HG02885 (cell line): Measurements from ENCODE around the gene DIAPH2.

Source experiments
- ATAC-seq: cut with Tn5 transposase; IDR thresholded peaks from one replicate; pipeline ENCODE4 v1.9.1; 2021; ENCODE audit warnings: mild to moderate bottlenecking; ENCODE audit not compliant: unreplicated experiment, poor library complexity

Gene DIAPH2

DNA sequence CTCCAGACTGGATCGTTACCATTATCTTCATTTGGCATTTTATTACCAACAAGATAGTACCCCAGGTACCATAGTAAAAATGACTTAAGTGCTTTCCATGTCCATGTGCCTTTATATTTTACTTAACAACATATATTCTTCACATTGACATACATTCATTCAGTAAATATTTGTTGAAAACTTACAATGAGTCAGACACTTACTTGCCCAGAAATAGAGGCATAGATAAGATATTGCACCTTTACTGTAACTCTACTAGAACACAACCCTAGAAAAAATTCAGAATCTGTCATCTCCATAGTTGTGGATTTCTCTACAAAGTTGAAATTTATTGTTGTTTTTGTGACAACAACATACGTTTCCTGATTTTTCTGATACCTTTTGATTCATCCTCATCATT is 839.7 kb downstream of the DIAPH2 start:
- no peak for ATAC-seq

DNA sequence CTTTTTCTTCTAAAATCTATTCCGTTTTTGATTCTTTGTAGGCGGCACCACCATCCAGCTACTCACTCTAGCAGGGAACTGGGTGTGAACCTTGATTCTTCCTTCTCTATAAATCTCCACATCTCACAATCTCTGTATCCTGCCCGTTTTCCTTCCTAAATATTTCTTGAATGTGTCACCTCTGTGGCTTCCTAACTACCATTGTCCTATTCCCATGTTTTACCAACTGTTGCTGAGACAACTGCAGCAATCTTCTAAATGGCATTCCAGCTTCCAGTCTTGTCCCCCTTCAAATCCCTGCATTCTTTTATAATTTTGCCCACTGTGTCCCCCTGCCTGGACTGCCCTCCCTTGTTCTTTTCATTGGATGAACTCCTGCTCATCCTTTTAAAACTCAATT is 840.4 kb downstream of the DIAPH2 start:
- no peak for ATAC-seq

- no peak for ATAC-seq
Observed at GRCh38 chrX:97525981-97526380, 841.3 kb downstream of the DIAPH2 start.

DNA sequence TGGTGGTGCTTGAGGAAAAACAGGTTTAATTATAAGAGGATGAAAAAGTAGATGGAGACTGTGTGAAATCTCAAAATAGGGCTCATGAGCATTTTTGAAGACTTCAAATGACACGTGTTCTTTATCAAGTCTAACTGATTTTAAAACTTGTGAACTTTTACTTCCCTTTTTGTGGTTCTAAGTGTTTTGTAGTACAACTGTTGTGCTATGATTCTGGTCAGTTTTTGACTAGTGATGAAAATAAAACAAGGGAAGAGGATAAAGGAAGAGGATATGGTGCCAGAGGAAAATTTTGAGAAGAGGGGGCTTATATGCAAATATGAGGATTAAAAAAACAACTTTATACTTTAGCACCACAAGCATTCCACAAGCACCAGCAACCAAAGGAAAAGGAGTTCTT is 843.1 kb downstream of the DIAPH2 start:
- ATAC-seq = no peak

DNA sequence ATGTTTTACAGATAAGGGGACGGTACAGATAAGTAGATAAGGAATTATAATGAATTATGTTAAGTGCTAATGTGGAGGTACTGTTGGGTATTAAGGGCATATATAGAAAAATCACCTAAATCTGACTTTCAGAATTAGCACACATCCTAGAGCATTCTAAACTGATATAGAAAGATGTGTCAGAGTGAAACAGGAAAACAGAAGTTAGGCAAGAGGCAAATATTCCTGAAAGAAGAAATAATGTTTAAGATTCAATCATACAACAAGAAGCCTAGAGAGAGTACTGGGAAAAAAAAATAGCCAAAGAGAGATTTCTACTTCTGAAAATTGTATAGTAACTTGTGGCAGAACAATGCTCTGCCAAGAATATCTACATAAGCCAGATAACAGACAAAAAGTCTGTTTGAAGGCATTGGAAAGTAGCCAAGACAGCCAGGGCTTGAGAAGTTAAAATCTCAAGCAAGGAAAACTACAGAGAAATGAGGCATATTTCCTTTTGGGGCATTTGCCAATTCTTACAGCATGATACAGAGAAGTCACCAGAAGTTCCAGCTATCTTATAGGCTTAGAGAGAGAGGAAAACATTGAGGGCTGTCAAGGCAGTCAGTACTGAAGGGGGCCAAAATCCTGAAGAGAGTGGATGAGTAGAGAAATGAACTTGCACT is 845.0 kb downstream of the DIAPH2 start:
- no peak for ATAC-seq

- no peak for ATAC-seq
Observed at GRCh38 chrX:97531825-97532224, 847.2 kb downstream of the DIAPH2 start.

DNA sequence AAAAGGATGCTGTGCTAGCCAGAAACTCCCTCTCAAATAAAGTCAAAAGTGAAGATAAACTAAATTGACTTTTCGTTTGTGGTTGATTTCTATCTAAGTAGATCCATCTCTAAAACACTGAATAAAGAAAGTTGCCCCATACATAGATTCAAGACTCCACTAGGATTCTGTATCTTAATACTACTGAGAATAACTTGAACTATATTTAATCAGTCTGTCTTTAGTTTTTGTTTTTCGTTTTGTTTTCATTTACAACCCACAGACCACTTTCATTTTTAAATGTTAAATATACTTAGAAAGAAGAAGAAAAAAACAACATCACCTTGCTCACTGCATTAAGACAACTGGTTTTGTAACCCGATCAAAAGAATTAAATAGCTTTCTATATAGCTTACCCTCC is 854.1 kb downstream of the DIAPH2 start:
- ATAC-seq = no peak

DNA sequence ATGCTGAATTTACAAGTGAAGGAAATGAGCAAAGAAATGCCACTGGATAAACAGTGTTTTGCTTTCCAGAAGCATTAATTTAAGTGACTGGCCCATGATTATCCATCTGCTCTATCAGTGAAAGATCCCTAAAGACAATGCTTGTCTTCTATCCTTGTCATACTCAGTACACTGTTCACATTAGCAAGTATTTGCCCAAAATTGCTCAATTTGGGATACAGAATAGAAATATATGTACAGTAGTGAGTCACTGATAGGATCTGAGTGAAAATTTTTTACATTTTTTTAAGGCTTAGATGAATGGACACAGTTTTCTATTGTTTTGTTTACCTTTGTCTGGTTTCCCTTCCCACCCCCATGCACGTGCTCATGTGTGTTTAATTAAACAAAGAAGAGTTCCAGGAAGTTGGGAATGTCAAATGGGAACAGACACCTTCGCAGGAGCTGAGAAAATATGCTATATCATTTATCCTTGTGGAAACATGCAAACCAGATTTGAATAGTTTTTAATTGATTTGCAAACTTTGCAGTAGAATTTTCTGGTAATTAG is 855.4 kb downstream of the DIAPH2 start:
- ATAC-seq = no peak

GRCh38 chrX:97547877-97548578 is 863.4 kb downstream of the DIAPH2 start:
- ATAC-seq = no peak

DNA sequence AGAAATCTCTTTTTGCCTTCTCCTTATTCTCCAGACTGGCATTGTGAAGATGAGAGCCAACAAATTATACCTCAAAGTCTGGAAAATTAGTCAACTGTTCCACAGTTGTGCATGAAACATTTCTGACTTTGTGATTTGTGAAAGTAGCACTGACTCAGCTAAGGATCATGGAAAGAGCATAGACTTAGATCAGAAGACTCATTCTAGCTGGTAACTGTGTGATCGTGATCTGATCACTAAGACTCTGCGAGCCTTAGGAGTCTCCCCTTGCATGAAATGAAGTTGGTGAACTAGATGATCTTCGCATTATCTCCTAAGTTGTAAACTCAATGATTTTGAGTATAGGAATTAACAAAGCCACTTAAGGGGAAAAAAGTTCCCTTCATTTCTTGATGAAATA is 867.2 kb downstream of the DIAPH2 start:
- ATAC-seq = no peak

DNA sequence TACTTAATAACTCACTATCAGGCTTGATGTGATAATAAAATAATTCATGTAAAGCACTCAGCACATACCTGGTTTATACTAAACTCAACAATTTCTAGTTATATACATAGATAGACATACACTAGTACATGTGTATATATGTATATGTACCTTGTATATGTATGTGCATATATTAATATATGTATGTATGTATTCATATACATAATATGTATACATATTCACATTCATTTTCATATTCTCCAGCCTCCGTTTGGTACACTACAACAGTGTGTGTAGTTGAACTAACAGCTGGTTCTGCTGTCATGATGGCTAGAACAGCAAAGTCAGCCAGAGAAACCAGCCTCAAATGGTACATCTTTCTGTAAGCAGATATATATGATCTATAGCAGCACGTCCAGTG is 869.2 kb downstream of the DIAPH2 start:
- ATAC-seq = no peak

DNA sequence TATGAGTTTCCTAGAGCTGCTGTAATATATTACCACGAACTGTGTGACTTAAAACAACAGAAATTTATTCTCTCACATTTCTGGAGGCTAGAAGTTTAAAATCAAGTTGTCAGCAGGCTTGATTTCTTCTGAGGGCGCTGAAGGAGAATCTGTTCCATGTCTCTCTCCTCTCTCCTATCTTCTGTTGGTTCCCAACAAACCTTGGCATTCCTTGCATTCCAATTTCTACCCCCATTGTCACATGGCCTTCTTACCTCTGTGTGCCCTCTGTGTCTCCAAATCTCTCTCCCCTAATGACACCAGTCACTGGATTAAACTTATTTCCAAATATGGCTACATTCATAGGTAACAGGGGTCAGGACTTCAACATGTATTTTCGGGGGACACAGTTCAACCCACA is 871.7 kb downstream of the DIAPH2 start:
- no peak for ATAC-seq

- peak; percentile 97 for ATAC-seq
Observed at GRCh38 chrX:97563531-97564133, 879.0 kb downstream of the DIAPH2 start.

DNA sequence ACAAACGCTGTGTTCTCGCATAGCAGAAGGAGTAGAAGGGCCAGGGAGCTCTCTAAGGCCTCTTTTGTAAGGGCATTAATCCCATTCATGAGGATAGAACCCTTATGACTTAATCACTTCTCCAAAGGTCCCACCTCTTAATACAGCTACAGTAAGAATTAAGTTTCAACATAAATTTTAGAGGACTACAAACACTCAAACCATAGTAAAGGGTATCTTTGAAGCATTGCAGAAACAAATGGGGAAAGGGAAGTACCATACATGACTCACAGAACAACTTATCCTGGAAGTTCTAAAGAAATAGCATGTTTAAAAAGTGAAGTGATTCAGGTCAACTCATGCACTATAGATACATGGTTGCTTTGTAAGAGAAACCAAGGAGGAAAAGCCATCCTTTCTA is 879.9 kb downstream of the DIAPH2 start:
- ATAC-seq = no peak

DNA sequence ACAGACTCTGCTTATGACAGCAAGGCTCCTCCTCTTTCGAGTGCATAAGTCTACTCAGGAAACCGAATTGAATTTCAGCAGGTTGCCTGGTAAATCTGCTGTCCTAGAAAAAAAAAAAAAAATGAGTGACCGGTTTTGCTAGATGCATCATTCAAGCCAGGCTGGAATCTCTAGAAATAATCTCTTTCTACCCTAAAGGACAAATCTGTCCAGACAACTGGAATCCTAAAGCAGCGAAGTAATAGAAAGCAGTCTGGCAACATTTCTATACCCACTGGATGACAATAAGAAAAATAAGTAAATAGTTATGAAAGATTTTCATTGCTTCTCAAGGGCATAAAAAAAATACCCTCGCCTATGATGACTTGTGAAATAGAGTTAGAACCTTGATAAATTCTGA is 902.5 kb downstream of the DIAPH2 start:
- no peak for ATAC-seq

DNA sequence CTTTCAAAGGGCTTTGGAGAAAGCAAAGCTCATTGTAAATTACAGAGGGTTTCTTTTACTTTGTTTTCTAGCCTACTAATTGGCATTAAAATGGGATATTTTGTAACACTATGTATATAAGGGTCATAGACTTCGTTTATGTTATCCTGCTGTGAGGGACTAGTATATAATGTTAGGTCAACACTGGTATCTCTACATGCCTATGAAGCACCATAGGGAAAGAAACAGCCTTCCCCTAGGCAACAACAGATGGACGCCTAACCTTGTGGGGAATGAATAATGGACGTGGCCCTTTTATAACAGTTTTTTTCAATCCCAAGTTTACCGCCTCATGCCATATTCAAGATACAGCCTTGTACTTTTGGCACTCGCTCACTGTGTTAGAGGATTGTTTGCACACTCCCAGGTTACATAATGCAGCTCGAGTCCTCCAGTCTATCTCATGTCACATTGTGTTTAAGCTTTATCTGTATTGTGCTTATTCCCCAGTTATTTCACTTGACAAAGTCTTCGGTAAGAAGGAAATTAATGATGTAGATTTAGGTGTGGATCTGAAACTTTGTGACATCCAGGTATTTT is 910.1 kb downstream of the DIAPH2 start:
- ATAC-seq = no peak

- no peak for ATAC-seq
Observed at GRCh38 chrX:97597954-97598353, 913.3 kb downstream of the DIAPH2 start.

GRCh38 chrX:97602465-97603258 is 918.0 kb downstream of the DIAPH2 start:
- ATAC-seq = no peak

DNA sequence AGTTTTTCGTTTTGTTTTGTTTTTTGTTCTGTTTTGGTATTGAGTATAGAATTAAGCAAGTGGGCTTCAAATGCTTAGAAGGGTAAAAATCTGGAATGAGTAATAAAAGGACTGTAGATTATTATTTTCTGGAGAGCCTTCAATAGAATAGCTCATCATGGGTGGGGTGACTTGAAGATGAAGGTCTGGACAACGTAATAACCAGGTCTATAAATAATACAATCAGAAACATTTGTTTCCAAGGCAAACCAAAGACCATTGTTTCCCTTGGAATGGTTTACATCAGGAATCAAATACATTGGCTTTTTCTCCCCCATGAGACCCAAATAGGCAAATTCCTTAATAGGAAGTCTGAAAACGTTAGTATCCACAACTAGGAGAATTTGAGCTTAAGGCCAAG is 920.6 kb downstream of the DIAPH2 start:
- ATAC-seq = no peak

- ATAC-seq = no peak
Observed at GRCh38 chrX:97609357-97609756, 924.7 kb downstream of the DIAPH2 start.
